GM21619 (cell line): ENCODE data around the gene TNFRSF19.
A peak's percentile ranks its signal among the peaks of the same experiment; 100 is the strongest.
"Not testable (repeated sequence)": the region's sequence is repeated elsewhere in the genome, so short reads cannot be mapped to it uniquely, and the experiment has no call there.

Experiments used
- ATAC-seq: cut with Tn5 transposase; IDR thresholded peaks from one replicate; pipeline ENCODE4 v1.9.1; 2021; ENCODE audit not compliant: unreplicated experiment

TNFRSF19 gene, protein sequence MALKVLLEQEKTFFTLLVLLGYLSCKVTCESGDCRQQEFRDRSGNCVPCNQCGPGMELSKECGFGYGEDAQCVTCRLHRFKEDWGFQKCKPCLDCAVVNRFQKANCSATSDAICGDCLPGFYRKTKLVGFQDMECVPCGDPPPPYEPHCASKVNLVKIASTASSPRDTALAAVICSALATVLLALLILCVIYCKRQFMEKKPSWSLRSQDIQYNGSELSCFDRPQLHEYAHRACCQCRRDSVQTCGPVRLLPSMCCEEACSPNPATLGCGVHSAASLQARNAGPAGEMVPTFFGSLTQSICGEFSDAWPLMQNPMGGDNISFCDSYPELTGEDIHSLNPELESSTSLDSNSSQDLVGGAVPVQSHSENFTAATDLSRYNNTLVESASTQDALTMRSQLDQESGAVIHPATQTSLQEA

DNA sequence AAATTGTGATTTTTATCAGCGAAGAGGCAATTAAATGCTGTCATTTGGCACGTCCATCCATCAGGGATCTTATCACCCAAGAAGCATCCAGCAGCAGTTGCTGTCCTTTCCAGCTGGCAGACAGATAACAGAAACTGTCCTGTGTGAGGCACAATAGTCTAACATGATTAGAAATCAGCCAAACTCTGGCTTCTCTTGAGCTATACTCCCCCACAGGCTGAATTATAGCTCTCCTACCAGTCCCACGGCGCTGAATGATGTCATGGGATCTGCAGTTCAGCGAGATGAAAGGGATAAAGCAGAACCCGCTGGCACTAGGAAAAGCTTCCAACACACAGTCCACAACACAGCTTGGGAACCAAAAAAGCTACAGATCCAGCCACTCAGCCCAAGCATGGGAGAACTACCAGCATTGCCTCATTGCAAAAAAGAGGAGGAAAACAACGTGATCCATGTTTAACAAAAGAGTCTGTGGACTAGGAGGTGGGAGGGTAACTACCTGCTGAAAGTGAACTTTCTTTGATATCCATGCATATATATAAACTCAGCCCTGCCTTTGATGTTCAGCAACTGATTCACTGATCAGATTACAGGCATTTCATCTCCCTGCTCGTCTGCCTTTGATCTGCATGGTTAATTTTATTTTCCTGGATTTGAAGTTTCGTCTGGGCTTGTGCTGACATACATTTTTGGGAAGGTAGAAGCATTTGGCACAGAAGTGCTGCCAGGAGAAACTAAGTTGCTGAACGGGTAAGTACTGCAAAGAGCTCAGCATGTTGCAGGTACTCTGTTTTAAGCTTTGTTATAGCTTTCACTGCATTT, at the start of gene TNFRSF19:
Gene TNFRSF19 (plus strand): TSS at position 314 of the 822 bp plus-strand sequence. CDS start 19,772 bp downstream, outside the sequence.
- ATAC-seq: no peak

DNA sequence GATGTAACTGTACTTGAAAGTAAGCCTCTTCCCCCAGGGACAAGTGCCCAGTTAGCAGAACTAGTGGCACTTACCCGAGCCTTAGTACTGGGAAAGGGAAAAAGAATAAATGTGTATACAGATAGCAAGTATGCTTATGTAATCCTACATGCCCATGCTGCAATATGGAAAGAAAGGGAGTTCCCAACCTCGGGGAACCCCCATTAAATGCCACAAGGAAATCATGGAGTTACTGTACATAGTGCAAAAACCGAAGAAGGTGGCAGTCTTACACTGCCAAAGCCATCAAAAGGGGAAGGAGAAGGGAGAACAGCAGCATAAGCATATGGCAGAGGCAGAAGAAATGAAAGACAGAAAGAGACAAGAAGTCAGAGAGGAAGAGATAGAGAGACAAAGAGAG, 40.3 kb upstream of the TNFRSF19 start:
- ATAC-seq: not testable (repeated sequence)

DNA sequence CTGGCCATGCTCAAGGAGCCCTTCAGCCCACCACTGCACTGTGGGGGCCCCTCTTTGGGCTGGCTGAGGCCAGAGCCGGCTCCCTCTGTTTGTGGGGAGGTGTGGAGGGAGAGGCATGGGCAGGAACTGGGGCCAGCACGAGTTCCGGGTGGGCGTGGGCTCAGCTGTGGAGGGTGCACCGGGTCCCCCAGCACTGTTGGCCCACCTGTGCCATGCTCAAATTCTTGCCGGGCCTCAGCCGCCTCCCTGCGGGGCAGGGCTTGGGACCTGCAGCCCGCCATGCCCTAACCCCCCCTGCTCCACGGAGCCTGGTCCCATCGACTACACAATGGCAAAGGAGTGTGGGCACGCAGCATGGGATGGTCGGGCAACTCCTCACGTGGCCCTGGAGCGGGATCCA, 38.8 kb upstream of the TNFRSF19 start:
- no peak for ATAC-seq

DNA sequence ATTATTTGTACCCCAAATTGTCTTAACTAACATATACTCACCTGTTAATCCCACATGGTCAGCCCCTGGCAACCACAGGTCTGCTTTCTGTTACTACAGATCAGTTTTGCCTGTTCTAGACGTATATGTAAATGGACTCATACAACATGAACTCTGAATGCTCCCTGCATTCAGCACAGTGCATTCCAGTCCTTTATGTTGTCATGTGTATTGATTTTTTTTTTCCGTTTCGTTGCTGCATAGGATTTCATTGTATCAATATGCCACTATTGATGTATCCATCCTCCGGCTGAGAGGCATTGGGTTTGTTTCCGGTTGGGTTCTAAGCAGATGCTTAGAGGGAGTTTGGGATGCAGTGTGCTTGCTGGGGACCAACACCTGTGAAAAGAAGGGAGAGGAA, 36.1 kb upstream of the TNFRSF19 start:
- no peak for ATAC-seq

DNA sequence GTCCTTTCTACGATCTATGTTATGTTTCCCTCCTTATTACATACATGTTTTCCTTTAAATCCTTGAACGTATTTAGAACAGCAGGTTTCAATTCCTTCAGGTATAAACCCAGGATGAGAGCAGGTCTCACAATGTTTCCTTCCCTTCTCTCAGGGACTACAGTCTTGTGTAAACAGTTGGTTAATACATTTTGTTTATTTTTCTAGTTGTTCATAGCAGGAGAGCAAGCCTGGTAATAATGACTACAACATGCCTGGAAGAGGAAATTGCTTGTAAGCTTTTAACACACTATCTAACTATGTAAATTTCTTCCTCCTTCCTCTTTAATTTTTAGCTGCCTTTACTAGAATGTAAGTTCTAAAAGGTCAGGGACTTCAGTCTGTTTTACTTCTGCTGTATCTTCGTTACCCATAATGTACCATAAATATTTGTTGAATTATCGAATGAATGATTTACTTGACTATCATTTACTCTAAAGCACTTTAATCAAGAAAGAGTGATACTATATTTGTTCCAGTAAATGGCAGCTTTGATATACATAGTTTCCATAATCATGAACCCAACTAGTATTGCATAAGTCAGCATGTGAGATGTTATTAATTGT, 28.9 kb upstream of the TNFRSF19 start:
- ATAC-seq: no peak

DNA sequence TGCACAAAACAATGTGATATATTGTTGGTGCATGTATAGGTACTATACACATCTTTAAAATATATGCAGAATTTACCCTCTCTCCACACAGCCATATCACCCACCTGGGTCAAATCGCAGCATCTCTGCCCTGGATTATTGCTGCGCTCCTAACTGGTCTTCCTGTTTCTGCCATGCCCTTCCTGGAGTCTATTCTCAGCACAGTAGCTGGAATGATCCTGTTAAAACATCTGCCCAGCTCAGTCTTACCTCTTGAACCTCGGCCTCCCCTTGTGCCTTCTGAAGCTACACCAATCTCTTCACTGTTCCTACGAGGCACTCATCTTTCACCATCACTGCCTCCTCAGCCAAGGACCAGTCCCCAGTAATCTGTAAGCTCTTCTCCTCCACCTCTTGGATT, 25.5 kb upstream of the TNFRSF19 start:
- no peak for ATAC-seq

DNA sequence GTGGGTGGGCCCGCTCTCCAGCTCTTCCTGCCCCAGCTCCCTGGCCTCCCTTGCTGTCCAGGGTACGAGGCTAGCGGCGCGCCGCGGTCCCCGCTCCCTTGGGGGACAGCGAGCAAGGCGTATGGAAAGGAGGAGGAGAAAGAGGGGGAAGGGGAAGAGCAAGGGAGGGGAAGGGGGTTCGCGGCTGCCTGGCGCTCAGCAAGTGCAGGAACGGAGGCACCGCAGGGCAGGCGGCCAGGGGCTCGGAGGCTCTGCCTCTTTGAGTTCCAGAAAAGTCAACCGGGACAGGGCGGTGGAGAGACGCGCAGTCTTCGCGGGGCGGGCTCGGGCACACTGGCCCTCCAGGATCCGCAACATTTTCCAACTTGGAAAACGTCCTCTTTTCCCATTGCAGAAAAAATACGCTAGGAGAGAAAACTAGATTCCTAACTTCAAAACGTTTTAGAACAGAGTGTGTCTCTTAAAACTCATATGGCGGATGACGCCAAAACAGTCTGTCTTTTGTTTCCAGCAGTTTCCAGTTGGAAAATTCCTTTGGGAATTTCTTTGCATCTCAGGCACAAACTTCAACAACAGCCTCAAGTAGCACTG, 23.1 kb upstream of the TNFRSF19 start:
- ATAC-seq: no peak

DNA sequence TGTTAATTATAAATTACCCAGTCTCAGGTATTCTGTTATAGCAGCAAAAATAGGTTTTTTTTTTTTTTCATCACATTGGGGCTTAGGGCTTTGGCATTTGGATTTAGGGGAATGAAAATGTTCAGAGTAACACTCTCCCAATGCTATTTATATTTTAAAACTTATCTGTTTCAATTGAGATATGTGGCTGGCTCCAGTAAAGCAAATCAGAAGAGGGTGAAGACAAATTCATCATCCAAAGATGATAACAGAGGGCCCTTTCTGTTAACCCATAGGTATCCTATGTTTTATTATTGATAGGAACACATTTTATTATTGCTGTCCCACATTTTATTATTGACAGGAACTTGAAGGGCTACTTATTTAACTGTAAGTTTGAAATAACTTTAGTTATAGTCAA, 20.5 kb upstream of the TNFRSF19 start:
- ATAC-seq: no peak

DNA sequence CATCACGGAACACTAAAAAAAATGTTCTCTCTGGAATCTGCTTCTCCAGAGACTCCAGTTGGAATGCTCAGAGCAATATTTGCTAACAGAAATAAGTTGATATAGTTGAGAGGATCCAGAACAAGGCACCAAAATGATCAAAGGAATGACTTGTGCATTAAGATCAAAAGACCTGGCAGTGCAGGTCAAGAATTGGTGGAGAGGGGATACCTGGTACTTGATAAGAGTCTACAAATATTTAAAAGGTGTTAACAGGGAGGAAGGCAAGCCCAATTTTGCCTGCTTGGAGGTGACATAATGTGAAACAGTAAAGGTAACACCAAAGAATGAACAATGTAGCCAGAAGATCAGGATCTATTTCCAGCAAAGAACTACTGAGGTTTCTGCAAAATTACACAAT, 20.0 kb upstream of the TNFRSF19 start:
- ATAC-seq: no peak

DNA sequence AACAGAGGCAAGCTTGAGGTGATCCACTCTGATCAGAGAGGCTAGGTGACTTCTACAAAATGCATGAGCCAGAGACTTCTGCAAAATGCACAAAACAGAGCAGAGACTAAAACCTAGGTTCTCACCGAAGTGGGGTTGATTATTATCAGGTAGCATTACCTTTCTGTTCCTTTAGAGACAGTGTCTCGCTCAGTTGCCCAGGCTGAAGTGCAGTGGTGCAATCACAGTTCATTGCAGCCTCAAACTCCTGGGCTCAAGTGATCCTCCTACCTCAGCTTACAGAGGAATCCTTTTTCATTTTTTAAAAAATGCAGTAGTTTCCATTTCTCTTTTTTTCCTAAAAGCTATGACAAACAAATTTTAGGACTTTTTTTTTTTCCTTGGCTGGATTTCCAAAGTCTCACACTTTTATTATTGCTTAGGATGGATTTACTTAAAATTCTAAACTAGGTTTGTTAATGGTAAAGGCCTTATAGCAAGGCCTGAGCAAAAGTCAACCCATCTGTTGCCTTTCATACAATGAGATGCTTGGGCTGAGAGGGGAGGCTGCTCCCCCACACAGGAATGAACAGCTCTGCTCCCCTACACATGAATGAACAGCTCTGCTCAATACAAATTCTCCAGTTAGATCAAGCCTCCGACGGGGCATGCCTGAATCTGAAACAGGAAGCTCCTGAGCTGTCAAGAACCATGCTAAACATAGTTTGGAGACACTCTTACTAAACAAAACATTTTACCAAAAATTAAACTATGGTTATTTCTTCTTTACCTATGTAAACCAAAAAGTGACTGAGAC, 18.8 kb upstream of the TNFRSF19 start:
- ATAC-seq: no peak

DNA sequence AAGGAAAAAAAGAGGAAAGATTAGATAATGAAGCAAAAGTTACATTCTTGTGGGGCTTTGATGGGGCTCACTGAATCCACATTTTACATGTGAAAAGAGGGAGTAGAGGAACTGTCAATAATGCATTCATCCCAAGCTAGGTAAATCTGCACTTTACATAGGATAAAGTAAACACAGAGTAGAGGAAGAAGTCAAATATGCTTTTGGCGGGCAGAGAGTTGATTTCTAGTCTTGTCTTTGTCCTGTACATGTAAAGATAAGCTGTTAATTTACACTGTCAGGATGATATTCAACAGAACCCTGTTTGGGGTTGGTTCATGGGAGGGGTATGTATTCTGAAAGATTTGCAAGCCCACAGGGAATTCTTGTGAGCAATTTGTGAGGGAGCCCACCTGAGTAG, 18.0 kb upstream of the TNFRSF19 start:
- ATAC-seq: no peak

DNA sequence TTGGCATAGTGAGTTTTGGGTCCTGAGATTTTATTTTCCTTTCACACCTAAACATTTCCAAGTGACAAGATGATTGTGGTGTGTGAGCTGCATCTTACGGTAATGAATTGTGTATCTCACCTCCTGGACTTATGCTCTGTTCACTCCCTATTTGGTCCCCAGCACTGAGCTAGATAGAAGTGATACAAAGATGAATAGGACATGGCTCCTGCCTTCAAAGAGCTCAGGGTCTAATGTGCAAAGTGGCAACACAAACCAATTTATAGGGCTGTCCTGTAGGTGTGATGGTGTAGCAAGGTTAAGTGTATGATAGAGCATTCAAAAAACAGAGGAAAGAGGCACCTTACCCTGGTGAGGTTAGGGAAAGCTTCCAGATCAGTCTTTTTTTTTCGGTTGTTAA, 17.6 kb upstream of the TNFRSF19 start:
- ATAC-seq: no peak

DNA sequence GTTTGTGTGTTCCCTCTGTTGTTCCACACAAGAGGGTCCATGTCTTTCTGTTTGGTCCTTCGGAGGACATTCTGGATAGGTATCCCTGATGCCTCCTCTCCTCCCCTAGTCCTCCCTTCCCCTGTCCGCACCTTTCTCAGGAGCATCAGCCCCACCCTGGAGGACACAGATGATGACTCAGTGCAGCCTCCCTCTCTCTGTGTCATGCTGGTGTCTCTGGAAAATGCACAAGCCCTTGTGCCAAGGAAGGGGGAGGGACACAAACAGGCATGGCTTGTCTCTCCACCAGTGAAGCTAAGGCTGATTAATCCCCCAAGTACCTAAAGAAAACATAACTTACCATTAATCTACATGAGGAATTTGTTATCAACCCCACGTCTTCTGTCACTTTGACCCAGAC, 16.2 kb upstream of the TNFRSF19 start:
- ATAC-seq: no peak

DNA sequence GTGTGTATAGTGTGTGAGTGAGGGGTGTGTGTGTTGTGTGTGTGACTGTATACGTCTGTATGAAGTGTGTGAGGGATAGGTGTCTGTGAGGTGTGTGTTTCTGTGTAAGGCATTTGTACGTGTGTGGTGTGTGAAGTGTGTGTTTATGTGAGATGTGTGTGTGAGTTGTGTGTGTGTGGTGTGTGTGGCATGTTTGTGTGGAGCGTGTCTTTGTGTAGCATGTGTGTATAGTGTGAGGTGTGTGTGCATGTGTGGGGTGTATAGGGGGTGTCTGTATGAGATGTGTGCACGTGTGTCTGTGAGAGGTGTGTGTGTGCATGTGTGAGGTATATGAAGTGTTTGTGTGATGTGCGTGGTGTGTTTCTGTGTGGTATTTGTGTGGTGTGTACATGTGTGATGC, 13.2 kb upstream of the TNFRSF19 start:
- ATAC-seq: no peak

DNA sequence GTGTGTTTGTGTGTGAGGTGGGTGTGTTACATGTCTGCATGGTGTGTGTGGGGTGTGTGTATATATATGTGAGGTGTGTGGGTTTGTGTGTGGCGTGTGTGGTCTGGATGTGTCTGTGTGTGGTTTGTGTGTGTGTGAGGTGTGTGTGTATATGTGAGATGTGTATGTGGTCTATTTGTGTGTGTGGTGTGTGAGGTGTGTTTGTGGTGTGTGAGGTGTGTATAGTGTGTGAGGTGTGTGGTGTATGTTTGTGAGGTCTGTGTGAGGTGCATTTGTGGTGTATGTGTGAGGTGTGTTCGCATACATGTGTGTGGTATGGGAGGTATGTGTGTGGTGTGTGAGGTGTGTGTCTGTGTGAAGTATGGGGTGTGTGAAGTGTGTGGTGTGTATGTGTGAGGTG, 12.5 kb upstream of the TNFRSF19 start:
- ATAC-seq: no peak

DNA sequence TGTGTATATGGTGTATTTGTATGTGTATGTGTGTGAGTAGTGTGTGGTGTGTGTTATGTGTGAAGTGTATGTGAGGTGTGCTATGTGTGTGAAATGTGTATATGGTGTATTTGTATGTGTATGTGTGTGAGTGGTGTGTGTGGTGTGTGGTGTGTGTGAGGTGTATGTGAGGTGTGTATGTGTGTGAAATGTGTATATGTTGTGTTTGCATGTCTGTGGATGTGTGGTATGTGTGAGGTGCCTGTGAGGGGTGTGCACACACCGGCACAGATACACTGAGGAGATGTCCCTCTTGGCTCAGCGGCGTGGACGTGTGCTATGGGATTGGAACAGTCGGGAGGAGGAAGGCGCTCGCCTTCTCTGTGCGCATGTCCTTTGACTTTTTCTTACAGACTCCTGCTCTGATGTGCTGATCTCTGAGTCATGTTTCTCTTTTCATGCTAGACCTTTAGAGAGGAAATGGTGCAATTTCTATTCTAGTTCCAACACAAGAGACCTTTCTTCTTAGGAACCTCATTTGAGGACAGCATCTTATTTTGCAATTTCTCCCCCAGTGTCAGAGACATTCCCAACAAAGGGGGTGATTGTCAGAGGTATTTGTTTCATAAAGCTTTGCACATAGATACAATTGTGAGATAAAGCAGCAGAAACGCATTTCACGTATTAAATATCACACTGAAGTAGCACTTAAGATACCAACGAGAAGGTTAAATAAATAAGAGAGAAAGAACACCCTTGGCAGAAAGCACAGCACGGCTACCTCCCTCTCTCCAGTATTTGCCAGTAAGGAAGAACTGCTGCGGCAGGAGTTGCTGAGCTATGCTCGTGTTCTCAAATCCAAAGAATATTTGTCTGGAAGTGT, 11.3 kb upstream of the TNFRSF19 start:
- ATAC-seq: no peak

DNA sequence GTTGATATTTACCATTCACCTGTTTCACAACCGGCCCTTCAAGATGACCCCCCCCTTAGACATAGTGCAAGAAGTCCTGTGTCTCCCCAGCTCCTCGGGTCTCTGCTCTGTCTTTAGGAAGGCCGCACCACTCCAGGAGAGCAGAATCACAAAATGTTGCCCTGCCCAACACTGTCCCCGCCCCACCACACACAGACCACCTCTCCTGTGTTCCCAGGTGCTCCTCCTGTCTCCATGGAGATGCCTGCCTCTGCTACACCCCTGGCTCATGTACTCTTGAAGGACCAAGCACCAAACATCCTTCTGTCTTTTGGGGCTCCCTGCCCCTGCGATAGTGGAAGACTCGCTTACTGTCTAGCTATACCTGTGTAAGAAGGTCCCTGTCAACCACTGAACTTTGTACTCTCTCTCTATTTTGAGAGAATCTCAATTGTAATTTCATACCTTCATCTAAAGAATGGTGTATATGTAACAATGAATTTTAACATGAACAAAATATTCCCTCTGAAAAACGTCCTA, 9.6 kb upstream of the TNFRSF19 start:
- no peak for ATAC-seq

DNA sequence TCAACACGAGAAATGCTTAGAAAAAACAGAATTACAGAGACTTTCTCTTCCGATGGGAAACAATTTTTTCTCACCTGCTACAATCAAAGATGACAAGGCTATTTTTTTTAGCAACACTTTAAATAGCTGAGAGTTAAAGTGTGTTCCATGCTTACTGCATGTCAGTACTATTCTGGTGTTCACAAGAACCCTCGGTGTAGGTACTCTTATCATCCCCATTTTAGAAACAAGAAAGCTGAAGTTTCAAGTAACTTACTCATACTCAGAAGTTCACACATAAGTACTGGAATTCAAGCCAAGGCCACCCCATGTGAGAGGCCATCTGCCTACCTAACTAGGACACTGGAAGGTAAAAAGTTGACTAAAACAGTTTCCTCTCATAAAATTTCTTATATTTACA, 9.0 kb upstream of the TNFRSF19 start:
- ATAC-seq: peak; percentile 76

DNA sequence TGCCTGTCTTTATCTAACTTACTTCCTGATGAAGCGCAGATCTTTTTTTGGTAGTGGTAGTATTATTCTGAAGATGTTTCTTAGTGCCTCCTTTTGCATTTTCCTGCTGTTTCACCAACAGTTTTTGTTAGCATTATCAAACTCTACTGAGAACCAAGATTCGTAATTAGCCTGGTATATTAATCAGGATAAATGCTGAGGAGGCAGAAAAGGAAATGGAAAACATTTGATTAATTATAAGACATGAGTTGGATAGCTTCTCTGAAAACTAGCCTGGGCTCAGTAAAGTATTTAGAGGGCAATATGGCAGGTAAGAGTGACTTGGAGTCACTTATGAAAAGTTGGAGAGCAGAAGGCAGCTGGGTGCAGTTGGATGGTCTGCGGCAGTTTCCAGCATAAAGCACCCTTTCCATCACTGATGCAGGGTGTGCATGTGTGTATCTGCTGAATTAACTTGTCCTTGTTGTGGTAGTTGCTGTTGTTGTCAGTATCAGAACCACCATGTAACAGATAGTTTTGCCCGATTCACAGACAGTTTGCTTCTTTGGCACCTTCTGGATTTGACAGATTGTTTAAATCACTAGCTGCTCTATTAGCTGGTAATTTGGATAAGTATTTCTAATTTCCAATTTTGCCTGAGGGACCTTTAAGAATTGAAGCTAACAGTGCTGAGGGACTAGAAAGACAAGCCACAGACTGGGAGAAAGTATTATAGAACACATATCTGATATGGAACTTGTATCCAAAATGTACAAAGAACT, 6.9 kb upstream of the TNFRSF19 start:
- ATAC-seq: no peak
